ENCODE results near the gene DMD. TPM values are rescaled to one million over a fixed set of nuclear protein-coding genes. Genes with fewer than 3 reads are reported as not detected.
"Not testable (repeated sequence)": the region's sequence is repeated elsewhere in the genome, so short reads cannot be mapped to it uniquely, and the experiment has no call there.

Gene DMD
- total and polyA plus RNA-seq, 7 donors = 2.5 to 260 (median 183) TPM

DNA sequence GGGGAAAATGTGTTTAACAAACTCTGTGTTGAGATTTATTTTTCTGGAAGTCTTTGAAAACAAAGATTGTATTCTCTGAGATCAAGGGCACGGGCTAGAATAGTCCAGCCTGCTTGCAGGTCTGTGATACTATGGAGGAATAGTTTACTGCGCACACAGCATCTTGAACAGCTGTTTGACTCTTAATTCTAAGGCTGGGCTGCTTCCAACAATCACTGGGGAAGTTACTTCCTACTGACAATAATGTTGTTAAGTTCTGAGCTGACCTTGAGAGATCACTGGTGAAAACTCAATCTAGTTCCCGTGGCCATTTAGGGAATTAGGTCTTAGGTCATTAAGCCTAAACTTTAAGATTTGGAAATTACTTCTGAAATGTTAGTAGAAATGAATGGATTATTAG, 1723.4 kb downstream of the DMD start:
- 73 to 74% methylated on average over 3 of the region's 3 CpGs for WGBS, 2 donors
- DNase-seq = no peak
- no peak for TF ChIP-seq EP300 (IDR thresholded peaks at IDR 0.05)
- TF ChIP-seq, protein P1, sequence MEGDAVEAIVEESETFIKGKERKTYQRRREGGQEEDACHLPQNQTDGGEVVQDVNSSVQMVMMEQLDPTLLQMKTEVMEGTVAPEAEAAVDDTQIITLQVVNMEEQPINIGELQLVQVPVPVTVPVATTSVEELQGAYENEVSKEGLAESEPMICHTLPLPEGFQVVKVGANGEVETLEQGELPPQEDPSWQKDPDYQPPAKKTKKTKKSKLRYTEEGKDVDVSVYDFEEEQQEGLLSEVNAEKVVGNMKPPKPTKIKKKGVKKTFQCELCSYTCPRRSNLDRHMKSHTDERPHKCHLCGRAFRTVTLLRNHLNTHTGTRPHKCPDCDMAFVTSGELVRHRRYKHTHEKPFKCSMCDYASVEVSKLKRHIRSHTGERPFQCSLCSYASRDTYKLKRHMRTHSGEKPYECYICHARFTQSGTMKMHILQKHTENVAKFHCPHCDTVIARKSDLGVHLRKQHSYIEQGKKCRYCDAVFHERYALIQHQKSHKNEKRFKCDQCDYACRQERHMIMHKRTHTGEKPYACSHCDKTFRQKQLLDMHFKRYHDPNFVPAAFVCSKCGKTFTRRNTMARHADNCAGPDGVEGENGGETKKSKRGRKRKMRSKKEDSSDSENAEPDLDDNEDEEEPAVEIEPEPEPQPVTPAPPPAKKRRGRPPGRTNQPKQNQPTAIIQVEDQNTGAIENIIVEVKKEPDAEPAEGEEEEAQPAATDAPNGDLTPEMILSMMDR (IDR thresholded peaks at IDR 0.05) = no peak
- no peak for TF ChIP-seq POLR2AphosphoS5 (IDR thresholded peaks at IDR 0.05)
- no peak for TF ChIP-seq POLR2A (IDR thresholded peaks at IDR 0.05)
- Histone ChIP-seq H3K4me3 (no peak overlapping the region), H3K9me3 (no peaks in the 10 kb centered on the region), H3K27ac (no peak overlapping the region), H3K36me3 (no peaks in the 10 kb centered on the region), H3K4me1 (peaks cover 0 to 4% (median 0%) of the 10 kb centered on the region in 4 donors), H3K27me3 (no peaks in the 10 kb centered on the region)
- intact Hi-C loops (cut with DNase I) = no loop called here

DNA sequence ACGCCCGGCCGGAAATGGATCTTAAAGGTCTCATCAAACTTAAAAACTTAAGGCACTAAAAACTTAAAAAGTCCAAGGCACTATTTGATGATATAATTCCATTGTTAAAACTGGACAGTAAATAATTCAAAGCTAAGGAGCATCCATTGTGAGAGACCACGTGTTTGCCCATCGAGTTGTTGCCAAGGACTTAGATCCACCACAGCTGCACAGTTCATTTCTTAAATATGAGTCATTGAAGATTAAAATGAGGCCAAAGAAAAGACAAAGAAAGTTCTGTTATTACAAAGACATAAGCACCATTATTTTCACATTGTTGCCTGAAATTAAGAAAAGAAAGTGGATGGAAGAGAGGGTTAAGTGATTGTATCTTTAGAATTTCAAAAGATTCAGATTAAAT, 1728.0 kb downstream of the DMD start:
- H3K36me3 ChIP-seq = no peaks in the 10 kb centered on the region
- intact Hi-C loops (cut with DNase I) = no loop called here
- no peak for TF ChIP-seq EP300 (IDR thresholded peaks at IDR 0.05)
- TF ChIP-seq POLR2AphosphoS5 (IDR thresholded peaks at IDR 0.05) = no peak
- TF ChIP-seq, protein P1 (IDR thresholded peaks at IDR 0.05) = no peak
- no peak for TF ChIP-seq POLR2A (IDR thresholded peaks at IDR 0.05)
- 86 to 88% methylated on average over 5 of the region's 5 CpGs for WGBS, 2 donors
- H3K27me3 ChIP-seq = no peaks in the 10 kb centered on the region
- H3K9me3 ChIP-seq = no peaks in the 10 kb centered on the region
- no peak for DNase-seq
- no peak overlapping the region for H3K4me3 ChIP-seq
- peaks cover 0 to 4% (median 0%) of the 10 kb centered on the region in 4 donors for H3K4me1 ChIP-seq
- H3K27ac ChIP-seq = no peak overlapping the region

DNA sequence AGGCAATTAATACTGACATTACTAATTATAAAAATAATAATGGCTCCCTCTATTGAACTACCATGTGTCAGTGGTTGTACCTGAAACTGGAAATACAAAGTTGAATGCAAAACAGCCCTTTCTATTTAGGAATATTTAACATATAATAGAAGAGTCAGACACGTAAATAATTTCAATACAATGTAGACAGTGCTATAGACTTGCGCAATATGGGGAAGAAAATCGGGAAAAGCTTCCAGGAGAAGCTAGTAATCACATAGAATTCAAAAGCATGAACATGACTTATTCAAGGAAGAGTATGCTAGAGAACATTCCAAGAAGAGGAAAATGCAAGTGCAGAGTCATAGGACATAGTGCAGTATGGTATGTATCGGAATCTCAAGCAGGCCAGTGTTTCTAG, 1730.7 kb downstream of the DMD start:
- H3K27me3 ChIP-seq = no peaks in the 10 kb centered on the region
- no peak for DNase-seq
- no peaks in the 10 kb centered on the region for H3K36me3 ChIP-seq
- peaks cover 0 to 4% (median 0%) of the 10 kb centered on the region in 4 donors for H3K4me1 ChIP-seq
- WGBS, 2 donors = 91 to 95% methylated on average over 4 of the region's 4 CpGs
- no peak overlapping the region for H3K27ac ChIP-seq
- H3K4me3 ChIP-seq = no peak overlapping the region
- intact Hi-C loops (cut with DNase I) = no loop called here
- H3K9me3 ChIP-seq = no peaks in the 10 kb centered on the region
- TF ChIP-seq POLR2A (IDR thresholded peaks at IDR 0.05) (no peak), POLR2AphosphoS5 (IDR thresholded peaks at IDR 0.05) (no peak), EP300 (IDR thresholded peaks at IDR 0.05) (no peak)
- TF ChIP-seq, protein P1 (IDR thresholded peaks at IDR 0.05) = no peak

DNA sequence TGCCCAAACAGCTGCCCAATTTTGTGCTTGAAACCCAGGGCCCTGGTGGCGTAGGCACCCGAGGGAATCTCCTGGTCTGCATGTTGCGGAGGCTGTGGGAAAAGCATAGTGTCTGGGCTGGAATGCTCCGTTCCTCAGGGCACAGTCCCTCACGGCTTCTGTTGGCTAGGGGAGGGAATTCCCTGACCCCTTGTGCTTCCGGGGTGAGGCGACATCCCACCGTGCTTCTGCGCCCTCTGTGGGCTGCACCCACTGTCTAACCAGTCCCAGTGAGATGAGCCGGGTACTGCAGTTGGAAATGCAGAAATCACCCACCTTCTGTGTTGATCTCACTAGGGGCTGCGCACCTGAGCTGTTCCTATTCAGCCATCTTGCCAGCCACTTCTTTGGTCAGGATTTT, 1740.1 kb downstream of the DMD start:
- Histone ChIP-seq H3K27ac (no peak overlapping the region), H3K4me1 (no peaks in the 10 kb centered on the region), H3K36me3 (no peaks in the 10 kb centered on the region), H3K4me3 (no peak overlapping the region), H3K27me3 (no peaks in the 10 kb centered on the region), H3K9me3 (no peaks in the 10 kb centered on the region)
- TF ChIP-seq POLR2AphosphoS5 (IDR thresholded peaks at IDR 0.05) (no peak), EP300 (IDR thresholded peaks at IDR 0.05) (no peak), POLR2A (IDR thresholded peaks at IDR 0.05) (no peak)
- TF ChIP-seq, protein P1 (IDR thresholded peaks at IDR 0.05) = no peak
- no peak for DNase-seq
- intact Hi-C loops (cut with DNase I) = no loop called here
- 94 to 97% methylated on average over 11 of the region's 11 CpGs for WGBS, 2 donors

DNA sequence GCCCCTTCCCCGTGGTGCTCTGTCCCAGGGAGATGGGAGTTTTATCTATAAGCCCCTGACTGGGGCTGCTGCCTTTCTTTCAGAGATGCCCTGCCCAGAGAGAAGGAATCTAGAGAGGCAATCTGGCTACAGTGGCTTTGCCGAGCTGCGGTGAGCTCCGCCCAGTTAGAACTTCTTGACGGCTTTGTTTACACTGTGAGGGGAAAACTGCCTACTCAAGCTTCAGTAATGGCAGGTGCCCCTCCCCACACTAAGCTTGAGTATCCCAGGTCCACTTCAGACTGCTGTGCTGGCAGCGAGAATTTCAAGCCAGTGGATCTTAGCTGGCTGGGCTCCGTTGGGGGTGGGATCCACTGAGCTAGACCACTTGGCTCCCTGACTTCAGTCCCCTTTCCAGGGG, 1740.6 kb downstream of the DMD start:
- H3K4me3 ChIP-seq; H3K27me3 ChIP-seq; intact Hi-C loops (cut with DNase I); H3K9me3 ChIP-seq; H3K27ac ChIP-seq; H3K4me1 ChIP-seq; H3K36me3 ChIP-seq; DNase-seq: not testable (repeated sequence)
- 67 to 88% methylated on average over 7 of the region's 7 CpGs for WGBS, 2 donors

Data from sigmoid colon (tissue), 7 donors.